NOMO-1 treated with dmso at 0.1 percent for 144 hours (cell line): Measurements from ENCODE around the gene ERMN.
"Not testable (repeated sequence)": the region's sequence is repeated elsewhere in the genome, so short reads cannot be mapped to it uniquely, and the experiment has no call there.

Experiments used
- DNase-seq: peaks from one replicate; lab custom pipeline; 2025; ENCODE audit not compliant: unreplicated experiment; lab: John Stamatoyannopoulos, UW

Gene ERMN

GRCh38 chr2:157301307-157301706 lies 24.3 kb downstream of the ERMN start:
- no peak for DNase-seq

- DNase-seq, result no peak
These were observed 28.7 kb downstream of the ERMN start for GRCh38 chr2:157296958-157297357.

GRCh38 chr2:157296490-157296889 lies 29.1 kb downstream of the ERMN start:
- DNase-seq, result no peak

- DNase-seq, result no peak
These were observed 32.8 kb downstream of the ERMN start for GRCh38 chr2:157292853-157293252.

GRCh38 chr2:157291018-157291417 lies 34.6 kb downstream of the ERMN start:
- DNase-seq, result no peak

GRCh38 chr2:157290525-157290924 lies 35.1 kb downstream of the ERMN start:
- no peak for DNase-seq

GRCh38 chr2:157287160-157287559 lies 38.5 kb downstream of the ERMN start:
- no peak for DNase-seq

GRCh38 chr2:157283468-157283867 lies 42.2 kb downstream of the ERMN start:
- DNase-seq, result no peak

GRCh38 chr2:157281316-157281715 lies 44.3 kb downstream of the ERMN start:
- DNase-seq, result no peak

- DNase-seq, result not testable (repeated sequence)
These were observed 46.3 kb downstream of the ERMN start for GRCh38 chr2:157279311-157279710.

GRCh38 chr2:157271590-157272203 lies 53.9 kb downstream of the ERMN start:
- DNase-seq, result no peak

GRCh38 chr2:157269922-157270321 lies 55.7 kb downstream of the ERMN start:
- DNase-seq, result peak; percentile 73

- DNase-seq, result no peak
These were observed 56.6 kb downstream of the ERMN start for GRCh38 chr2:157269060-157269459.
